ENCODE measurements around the gene EFNA3.

Gene EFNA3

GRCh38 chr1:155131856-155132255, 53.2 kb downstream of the EFNA3 start:
- no peak for DNase-seq (ENCODE audit: low read depth in 2 of 2)

- DNase-seq (ENCODE audit: low read depth in 2 of 2), result no peak
These were observed 55.2 kb downstream of the EFNA3 start for GRCh38 chr1:155133799-155134281.

GRCh38 chr1:155134322-155134721, 55.7 kb downstream of the EFNA3 start:
- no peak for DNase-seq (ENCODE audit: low read depth in 2 of 2)

- DNase-seq (ENCODE audit: low read depth in 2 of 2), result peak in 1 of 2 donors; percentile 45
These were observed 56.3 kb downstream of the EFNA3 start for GRCh38 chr1:155134880-155135414.

- peak; percentile 84 for DNase-seq (ENCODE audit: low read depth in 2 of 2)
These were observed 56.9 kb downstream of the EFNA3 start, which contains the start of gene SLC50A1 for GRCh38 chr1:155135415-155136028. SLC50A1 (plus strand) TSS chr1:155135852; CDS start chr1:155135912, 60 bp downstream.

- no peak for DNase-seq (ENCODE audit: low read depth in 2 of 2)
These were observed 58.1 kb downstream of the EFNA3 start for GRCh38 chr1:155136748-155137147.
